HG02884 (cell line): Measurements from ENCODE around the gene KLF13.
"Not testable (repeated sequence)": the region's sequence is repeated elsewhere in the genome, so short reads cannot be mapped to it uniquely, and the experiment has no call there.

ENCODE experiments used
- ATAC-seq: cut with Tn5 transposase; IDR thresholded peaks from one replicate; pipeline ENCODE4 v1.9.1; 2021; ENCODE audit warnings: mild to moderate bottlenecking, moderate library complexity; ENCODE audit not compliant: unreplicated experiment

The KLF13 gene

DNA sequence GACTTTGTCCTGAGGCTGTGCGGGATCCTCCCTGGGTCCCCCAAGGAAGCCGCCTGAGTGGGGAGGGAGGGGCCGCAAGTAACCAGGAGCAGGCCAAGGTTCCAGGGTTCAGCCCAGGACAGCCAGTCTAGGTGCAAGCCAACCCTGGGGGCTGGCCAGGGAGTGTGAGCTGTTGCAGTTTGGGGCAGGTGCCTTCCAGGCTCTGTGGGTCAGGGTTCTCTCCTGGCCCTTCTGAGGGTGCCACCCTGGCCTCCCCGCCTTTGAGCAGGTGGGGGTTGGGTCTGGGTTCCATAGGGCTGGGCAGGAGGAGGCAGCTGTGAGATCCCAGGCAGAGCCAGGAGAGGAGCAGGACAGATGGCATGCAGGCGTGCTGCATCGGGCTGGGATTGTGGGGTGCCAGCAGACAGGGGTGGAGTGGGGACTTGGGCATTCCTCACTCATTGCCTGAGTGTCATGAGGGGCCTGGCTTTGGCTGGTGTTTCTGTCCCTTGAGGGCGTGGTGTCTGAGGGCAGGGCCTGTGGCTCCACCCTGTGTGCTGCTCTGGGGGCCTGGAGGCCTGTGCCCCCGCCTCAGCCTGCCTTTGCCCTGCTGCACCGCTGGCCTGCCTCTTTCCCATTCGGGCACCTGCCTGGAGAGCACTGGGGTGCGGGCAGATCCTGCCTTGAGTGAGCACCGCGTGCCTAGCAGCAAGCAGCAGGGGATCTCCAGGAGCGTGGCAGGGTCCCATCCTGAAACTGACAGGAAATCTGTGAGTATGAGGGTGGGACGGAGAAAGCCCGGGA is 18.4 kb downstream of the KLF13 start:
- ATAC-seq = no peak

DNA sequence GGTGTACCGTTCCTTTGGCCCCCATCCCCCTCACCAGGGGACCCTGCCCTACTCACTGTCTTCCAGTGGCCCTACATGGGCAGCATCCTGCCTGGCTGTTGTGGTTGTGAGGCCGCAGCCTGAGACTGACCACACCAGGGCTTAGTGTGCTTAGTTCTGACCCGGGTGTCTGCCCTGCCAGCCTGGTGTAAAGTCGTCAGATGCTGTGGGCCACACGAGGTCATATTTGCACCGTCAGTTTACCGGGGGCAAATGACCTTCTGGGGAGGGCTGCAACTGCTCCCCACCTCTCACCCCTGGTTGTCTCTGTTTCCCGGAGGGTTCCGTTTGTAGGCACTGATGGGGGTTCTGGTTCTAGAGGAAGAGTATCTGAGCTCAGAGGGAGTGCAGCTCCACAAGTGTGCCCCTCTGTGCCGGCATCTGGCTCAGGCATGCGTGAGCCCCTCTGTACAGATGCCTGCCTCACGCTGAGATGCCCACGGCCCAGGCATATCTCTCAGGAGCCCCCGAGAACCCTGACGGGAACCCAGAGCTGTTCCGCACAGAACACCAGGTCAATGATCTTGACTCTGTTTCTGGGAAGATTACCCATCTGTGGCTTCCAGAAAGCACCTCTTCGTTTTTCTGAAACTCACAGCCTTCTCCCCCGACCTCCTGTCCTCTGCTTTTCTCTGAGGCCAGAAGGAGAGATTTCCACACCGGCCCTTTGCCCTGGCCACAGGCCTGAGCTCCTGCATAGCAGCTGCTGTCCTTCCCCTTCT is 19.2 kb downstream of the KLF13 start:
- no peak for ATAC-seq

DNA sequence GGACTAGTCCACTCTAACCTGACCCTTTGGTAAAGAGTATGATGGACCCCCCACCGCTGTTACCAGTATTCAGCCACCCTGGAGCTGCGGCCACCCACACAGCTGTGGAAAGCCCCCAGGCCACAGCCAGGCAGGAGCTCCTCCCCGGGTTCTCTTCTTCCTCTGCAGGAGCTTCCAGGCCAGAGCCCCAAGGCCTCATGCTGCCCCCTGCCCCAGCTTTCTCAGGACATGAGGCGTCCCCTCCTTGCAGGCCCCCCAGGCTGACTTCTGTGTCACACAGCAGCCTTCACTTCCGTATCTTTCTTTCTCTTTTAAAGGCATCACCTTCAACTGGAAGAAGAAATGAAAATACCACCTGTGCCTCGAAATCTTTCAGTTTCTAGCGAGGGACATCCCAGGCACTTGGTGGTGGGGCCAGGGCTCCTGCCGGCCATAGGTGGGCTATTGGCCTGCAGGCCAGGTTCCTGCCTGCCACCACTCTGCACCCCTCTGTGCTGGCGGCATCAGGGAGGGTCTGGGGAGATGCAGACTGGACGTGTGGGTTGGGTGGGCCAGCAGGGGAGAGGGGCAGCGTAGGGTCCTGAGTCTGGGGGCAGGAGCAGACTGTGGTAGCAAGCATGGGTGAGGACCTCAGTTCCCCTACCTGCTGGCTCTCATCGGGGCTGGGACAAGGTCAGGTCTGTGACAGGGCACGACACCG is 19.9 kb downstream of the KLF13 start:
- ATAC-seq = no peak

DNA sequence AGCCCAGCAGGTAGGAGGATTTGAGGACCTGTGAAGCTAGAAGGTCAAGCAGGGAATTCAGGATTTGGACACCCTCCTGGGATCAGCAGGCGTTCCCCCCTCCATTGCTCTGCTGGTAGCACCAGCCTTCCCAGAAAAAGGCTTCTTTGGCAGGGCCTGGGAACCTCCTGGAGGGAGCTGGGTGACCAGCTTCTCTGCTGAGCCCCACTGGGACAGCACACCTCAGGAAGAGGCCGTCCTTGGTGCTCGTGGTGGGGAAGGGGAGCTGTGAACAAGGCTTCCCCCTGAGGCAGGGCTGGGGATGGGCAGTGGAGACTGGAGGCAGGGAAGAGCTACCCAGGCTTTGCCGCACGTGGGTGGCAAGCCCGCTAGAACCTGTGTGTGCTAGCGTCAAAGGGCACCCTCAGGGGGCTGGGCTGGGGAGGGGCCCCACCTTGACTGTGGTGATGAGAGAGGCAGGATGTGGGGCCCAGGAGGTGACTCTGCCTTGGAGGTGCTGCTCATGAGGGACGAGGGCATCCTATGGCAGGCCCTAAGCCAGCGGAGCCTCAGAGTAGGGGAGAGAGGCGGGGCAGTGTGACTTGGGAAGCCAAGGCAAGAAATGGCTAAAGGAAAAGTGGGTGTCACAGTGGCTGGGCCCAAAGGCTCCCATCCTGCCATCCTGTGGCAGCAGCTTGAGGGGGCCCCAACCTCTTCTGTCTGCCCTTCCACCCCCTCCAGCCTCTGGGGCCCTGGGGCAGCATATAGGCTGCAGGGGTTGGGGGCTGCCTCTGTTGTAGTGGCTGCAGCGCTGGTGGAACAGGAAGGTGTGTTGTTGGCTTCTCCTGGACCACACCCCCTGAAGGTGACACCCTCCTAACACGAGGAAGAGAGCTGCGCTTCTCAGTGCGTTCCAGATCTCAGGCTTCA is 20.7 kb downstream of the KLF13 start:
- no peak for ATAC-seq

DNA sequence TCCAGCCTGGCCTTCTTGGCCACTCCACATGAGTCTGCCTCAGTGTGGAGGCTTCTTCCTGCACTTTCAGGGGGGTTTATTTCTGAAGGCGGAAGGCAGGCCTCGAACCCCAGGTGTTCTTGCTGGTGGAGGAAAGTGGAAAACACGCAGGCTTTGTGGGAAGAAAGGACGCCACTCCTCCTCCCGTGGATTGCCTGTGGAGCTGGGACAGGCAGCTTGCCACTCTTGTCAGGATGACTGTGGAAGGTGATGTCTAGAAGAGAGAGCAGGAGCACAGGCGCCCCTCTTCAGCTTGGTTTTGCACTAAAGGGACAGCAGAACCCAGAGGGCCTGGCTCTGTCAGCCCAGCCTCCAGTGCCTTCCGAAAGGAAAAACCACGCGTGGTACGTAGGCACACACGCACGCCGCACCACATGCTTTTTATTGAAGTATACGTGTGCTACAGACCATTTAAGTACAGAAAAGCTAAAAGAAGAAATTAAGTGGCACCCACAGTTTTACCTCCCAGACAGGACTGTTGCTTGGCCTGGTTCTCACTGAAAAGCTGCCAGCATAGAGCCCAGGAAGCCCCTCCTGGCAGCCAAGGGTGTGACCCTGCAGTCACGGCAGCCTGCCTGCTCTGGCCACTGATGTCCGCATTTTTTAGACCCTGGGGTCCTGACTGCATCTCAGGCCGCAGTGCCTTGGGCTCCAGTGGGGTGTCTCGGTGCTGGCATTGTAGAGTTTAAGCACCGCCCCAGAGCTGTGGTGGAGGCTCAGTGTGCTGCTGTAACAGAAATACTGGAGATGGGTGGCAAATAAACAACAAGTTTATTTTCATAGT is 21.6 kb downstream of the KLF13 start:
- ATAC-seq = no peak

DNA sequence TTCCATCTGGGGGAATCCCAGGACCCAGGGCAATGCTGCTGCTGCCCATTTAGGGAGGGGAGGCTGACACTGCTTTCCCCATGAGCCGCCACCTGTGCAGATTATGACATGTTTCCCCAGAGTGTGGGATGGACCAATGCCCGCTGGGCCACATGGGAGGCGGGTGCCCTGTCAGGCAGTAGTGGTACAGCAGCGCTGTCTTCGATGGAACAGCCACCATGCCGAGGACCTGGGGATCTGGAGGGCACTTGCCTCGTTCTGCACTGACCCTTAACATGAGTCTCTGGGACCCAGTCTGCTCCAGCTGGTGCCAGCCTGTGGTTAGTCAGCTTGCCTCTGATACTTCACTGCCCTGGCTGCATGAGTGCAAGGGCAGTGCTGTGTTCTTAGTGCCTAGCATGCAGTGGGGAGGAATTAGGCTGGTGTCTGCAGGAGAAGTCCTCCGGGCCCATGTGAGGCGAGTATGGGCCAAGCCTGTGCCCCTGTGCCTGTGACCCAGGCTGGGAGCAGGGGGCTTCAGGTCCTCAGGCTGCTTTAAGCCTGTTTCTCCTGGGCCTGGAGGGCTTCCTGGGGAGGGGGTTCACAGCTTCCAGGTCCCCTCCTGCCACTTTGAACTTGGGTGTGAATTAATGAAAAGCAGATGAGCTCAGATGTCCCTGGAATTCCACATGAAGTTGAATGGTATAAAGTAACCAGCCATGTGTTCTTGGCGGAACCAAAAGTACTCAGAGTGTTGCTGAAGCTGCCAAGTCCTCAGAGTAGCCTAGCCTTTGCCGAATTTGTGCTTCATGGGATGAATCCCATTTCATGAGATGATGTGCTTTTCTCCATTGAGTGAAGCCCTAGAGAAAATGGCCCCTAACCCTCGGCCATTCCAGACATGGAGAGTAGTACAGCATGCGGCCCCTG is 22.9 kb downstream of the KLF13 start:
- ATAC-seq = no peak

DNA sequence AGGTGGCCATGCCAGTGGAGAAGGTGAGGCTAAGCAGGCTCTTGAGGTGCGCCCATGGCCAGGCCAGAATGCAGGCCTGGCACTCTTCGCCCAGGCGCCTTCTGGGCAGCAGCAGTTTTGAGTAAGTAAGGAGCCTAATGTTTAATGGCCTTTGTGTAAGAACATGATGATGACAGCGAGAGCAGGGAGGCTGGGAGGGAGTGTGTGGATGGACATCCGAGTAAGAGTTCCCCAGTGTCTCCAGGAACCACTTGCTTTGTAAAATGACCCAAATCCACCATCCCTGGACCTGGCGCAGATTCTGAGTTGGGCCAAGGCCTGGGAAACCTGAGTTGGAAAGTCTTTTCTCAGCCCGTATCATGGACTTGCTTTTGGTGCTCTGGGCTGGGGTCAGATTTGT is 24.1 kb downstream of the KLF13 start:
- ATAC-seq = no peak

DNA sequence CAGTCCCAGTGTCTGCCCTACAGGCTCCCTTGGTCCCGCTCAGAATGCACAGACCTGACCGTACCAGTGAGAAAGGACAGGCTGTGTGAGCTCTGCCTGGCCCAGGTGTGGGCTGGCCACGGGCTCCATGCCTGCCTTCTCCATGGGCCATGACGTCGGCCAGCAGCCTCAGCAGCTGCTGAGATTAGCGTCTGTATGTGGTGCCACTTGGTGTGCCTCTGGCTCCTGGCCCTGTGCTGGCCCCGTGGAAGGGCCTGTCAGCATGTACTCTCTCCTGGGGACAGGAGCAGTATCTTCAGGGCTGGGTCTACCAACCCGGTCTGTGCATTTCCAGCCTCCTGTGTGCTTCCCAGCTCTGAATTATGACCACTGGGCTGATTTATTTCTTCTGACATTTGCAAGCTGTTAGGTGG is 25.7 kb downstream of the KLF13 start:
- ATAC-seq = no peak

DNA sequence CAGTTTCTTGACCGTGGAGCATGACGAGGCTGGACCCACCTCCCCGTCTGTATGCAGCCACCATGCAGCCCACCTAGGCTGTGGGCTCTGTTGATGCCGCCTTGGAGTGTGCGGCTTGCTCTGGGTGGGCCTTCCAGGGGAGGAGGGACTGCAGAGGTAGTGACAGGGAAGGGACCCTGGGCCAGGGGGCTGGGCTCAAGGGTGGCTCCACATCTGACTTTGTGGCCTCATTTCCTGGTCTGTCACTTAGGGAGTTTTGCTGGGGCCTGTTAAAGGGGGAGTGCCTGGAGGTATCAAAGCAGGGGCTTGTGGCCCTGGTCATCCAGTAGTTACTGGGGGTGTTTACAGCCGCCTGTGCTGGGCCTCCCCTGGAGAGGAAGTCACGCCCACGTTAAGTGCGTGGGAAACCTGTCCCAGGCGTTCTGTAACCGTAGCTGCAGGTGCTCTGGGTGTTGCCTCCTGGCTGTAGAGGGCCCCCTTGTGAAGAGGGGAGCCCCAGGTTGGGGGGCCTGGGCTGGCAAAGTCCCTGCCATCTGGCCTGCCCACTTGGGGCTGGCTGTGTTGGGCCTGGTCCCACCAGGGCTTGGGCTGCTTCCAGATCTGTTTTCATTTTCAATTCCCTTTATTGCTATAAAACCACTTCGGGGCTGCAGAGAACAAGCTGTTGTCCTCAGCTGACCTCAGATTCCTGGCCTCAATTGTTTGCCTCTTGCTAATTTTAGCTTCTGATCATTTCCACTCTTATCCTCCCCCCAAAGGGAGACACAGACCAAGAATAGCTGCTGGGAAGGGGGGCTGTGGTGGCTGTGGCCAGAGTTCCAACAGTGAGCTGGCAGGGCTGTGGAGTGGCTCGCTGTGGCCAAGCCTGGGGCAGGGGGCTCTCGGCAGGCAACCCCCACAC is 26.5 kb downstream of the KLF13 start:
- ATAC-seq = peak; percentile 65

DNA sequence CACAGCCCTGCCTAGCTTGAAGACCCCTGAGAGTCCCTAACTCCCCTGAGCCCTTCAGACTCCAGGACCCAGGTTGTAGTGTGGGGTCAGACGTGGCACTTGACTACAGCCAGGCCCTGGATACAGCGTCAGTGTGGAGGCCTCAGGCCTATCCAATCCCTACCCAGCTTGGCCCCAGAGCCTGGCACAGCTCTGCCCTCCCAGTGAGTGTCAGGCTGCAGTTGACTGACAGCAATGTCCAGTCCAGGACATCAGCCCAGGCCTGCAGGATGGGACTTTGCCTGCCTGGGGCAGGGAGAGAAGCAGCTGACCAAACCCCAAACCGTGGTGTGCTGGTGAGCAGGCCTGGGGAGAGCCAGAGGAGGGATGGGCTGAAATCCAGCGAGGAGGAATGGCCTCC is 27.3 kb downstream of the KLF13 start:
- ATAC-seq = no peak

DNA sequence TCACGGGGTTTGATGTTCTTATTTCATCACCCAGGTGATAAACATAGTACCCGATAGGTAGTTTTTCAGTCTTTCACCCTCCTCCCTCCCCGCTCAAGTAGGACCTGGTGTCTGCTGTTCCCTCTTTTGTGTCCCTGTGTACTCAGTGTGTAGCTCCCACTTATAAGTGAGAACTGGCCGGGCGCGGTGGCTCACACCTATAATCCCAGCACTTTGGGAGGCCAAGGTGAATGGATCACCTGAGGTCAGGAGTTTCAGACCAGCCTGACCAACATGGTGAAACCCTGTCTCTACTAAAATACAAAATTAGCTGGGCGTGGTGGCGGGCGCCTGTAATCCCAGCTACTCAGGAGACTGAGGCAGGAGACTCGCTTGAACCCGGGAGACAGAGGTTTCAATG is 29.5 kb downstream of the KLF13 start:
- ATAC-seq = not testable (repeated sequence)

DNA sequence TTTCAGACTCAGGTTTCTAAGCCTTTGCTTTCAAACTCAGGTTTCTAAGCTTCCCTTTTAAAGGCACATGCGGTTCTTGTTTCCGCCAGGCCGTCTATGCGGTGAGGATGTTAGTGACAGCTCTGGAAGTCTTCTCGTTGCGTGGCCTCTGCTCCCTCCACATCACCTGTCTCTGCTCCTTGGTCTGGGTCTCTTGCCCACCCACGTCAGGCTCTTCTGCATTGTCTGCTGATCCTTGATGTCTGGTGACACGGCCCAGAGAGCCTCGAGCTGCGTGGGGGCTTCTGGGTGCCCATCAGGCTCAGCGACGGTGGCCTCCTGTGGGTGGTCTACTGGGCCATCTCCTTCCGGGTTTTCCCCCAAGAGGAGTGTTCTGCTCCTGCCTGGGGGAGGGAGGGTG is 30.5 kb downstream of the KLF13 start:
- ATAC-seq = no peak

DNA sequence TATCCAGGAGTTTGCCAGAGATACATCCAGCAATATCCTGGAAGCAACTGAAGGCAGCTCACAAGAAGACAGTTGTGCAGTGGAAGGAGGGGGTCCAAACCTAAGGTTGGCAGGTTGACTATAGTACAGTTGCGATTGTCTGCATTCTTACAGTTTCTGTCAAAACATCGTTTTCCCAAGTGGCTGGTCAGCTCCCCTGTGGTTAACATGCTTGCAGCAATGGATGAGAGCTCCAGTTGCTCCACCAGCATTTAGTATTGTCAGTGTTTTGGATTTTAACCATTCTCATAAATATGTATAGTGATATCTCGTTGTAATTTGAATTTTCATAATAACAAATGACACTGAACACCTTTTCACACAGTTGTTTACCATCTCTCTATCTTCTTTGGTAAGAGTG is 31.5 kb downstream of the KLF13 start:
- no peak for ATAC-seq

DNA sequence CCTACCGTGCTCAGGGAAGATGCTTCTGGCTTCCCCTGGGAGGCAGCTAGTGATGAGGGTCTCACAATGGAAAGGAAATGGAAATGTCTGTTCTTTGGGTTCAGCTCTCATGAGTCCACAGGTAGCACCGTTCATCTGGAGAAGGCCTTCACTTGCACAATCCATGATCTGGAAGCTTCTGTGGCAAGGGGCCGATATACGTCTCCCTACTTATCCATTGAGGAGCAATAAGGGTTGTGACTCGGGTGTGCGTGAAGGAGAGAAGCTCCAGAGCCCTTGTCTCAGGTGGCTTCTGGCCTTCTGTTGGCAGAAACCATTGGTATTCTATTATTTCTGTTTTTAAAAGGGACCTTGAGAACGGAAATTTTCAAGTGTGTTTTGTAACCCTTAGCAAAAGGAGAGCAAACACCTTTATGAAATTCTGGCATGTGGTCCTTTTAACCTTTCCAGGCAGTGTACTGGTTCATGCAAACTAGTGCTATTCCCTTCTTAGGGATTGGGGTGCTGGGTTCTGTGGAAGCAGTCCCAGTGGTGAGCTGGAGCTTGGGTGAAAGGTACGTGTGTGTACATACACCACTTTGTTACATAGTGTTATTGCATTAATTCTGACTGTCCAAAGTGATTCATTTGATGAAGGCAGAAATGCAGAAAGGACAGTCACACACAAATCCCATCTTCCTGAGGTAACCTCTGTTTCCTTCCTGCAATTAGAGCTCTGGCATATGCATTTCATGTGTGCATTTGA is 32.5 kb downstream of the KLF13 start:
- no peak for ATAC-seq

DNA sequence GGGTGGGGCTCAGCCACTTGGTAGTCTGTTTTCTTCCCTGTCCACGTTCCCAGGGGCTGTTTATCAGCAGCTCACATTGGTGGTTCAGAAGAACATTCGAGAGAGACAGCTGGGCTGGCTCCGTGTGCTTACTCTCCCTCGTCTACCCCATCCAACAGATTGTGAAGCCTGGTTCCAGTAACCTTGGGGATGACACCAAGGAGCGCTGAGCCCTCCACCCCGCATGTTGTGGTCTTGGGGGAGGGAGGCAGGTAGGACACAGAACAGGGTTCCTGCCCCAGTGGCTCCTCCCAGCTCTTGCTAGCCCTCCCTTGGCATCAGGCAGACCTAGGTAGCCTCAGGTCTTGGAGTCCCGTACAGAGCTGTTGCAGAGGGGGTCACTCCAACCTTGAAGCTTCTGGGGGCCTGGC is 33.1 kb downstream of the KLF13 start:
- ATAC-seq = no peak

DNA sequence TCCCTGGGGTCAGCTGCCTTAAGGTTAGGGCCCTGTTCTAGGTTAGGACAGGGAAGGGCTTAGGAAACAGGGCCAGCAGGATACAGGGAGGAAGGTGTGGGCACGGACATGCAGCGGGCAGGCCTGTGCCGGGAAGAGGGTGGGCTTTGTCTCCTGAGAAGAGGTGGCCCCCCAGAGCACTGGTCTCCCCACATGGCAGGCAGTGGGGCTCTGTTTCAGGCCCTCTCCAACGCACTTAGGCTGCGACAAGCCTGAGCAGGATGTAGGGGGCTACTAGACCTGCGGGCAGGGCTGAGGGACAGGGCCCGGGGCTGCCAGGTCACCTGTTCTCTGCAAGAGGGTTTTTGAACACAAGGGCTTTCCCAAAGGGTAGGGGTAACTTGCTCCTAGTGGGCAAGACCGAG is 33.5 kb downstream of the KLF13 start:
- no peak for ATAC-seq
